K562 (cell line): ENCODE data around the gene SMAGP. TPM values are rescaled to one million over a fixed set of nuclear protein-coding genes. Genes with fewer than 3 reads are reported as not detected.
A peak's percentile ranks its signal among the peaks of the same experiment; 100 is the strongest.

ENCODE experiments used
- BRF1 ChIP-seq: IDR thresholded peaks from 3 replicates; pipeline ENCODE4 v1.6.1; 2011; ENCODE audit warnings: borderline replicate concordance, mild to moderate bottlenecking; ENCODE audit not compliant: insufficient read length; ENCODE audit errors: extremely low read depth
- BRF2 ChIP-seq: IDR thresholded peaks from 3 replicates; pipeline ENCODE4 v1.6.1; 2011; ENCODE audit warnings: borderline replicate concordance, mild to moderate bottlenecking; ENCODE audit not compliant: insufficient read length, insufficient read depth
- CBFA2T3 ChIP-seq: fragments of 450-650 bp; IDR thresholded peaks from 2 replicates; pipeline ENCODE4 v1.6.1; 2017
- CHD7 ChIP-seq: fragments of 200-600 bp; sonication (generic); IDR thresholded peaks from one replicate; pipeline ENCODE4 v1.6.1; 2012; ENCODE audit warnings: mild to moderate bottlenecking, low read depth, low read length, inconsistent platforms
- HLTF ChIP-seq: fragments of 450-650 bp; IDR thresholded peaks from 2 replicates; pipeline ENCODE4 v1.6.1; 2016
- KHSRP ChIP-seq: fragments of 450-650 bp; IDR thresholded peaks from 2 replicates; pipeline ENCODE4 v1.6.1; 2017
- MED1 ChIP-seq: sonication (generic); formaldehyde crosslinking; IDR thresholded peaks from 2 replicates; pipeline ENCODE4 v1.8.1; 2023; ENCODE audit warnings: missing genetic modification reagents, borderline replicate concordance
- NCOA4 ChIP-seq: fragments of 450-650 bp; IDR thresholded peaks from 2 replicates; pipeline ENCODE4 v1.6.1; 2018; ENCODE audit warnings: mild to moderate bottlenecking; ENCODE audit not compliant: partially characterized antibody
- OTX1 ChIP-seq: fragments of 450-650 bp; formaldehyde crosslinking; IDR thresholded peaks from 2 replicates; pipeline ENCODE4 v1.4.0; 2022; ENCODE audit warnings: mild to moderate bottlenecking
- PML ChIP-seq: IDR thresholded peaks from 2 replicates; pipeline ENCODE4 v1.6.1; 2012; ENCODE audit warnings: low read length, inconsistent platforms
- TBL1XR1 ChIP-seq, 2 experiments: IDR thresholded peaks; 2 replicates each; pipeline ENCODE4 v1.6.1; 2012; ENCODE audit warnings: improper control_type of control experiment in 2 of 2, low read length in 2 of 2, mild to moderate bottlenecking in 1 of 2
- ZC3H11A ChIP-seq: IDR thresholded peaks from 2 replicates; pipeline ENCODE4 v1.6.1; 2012; ENCODE audit warnings: low read depth, low read length, improper control_type of control experiment
- ZNF398 ChIP-seq: fragments of 250-450 bp; sonication (Bioruptor Pico); IDR thresholded peaks from 2 replicates; pipeline ENCODE4 v1.8.0; 2021; ENCODE audit warnings: moderate library complexity, mild to moderate bottlenecking, inconsistent platforms
- ZNF445 ChIP-seq: fragments of 250-450 bp; sonication (Bioruptor Pico); IDR thresholded peaks from 2 replicates; pipeline ENCODE4 v1.4.0; 2020; ENCODE audit warnings: low read depth, mild to moderate bottlenecking, moderate library complexity
- ZNF766 ChIP-seq: fragments of 200-800 bp; sonication (Bioruptor generic); conservative IDR thresholded peaks from 2 replicates; pipeline ENCODE4 v1.6.1; 2016; ENCODE audit warnings: missing genetic modification characterization, missing compliant biosample characterization
- polyA plus RNA-seq, 8 experiments: library from polyadenylated mRNA; depleted of rRNA in 4 of 8; stranded (reverse) in 5 of 8; unstranded in 3 of 8; fragments of >200 nt; fragmentation: Nextera tagmentation in 2 of 8; fragmentation: Illumina TruSeq in 1 of 8; extraction: Ambion mirVana in 2 of 8; extraction: Trizol in 1 of 8; gene quantifications; 2 replicates each; pipeline versions ENCODE4 v1.2.1 to v1.2.3, GENCODE V29; 2011 to 2014; ENCODE audit warnings: inconsistent platforms in 1 of 8, missing spikeins in 1 of 8
- total RNA-seq, 7 experiments: library from RNA; depleted of rRNA in 6 of 7; stranded (reverse); fragments of >200 nt in 6 of 7; fragmentation: Illumina TruSeq in 2 of 7; extraction: Trizol in 2 of 7; gene quantifications; 2 replicates each; pipeline versions ENCODE4 v1.2.1 to v1.2.3, GENCODE V29; 2011 to 2021; ENCODE audit warnings: low replicate concordance in 1 of 7

Gene SMAGP
- total and polyA plus RNA-seq, 9 of the 15 experiments (the other 6 are each of a cell fraction or from before 2014, with no cell fraction given), result 23.1 to 62.3 (median 29.9) TPM

DNA sequence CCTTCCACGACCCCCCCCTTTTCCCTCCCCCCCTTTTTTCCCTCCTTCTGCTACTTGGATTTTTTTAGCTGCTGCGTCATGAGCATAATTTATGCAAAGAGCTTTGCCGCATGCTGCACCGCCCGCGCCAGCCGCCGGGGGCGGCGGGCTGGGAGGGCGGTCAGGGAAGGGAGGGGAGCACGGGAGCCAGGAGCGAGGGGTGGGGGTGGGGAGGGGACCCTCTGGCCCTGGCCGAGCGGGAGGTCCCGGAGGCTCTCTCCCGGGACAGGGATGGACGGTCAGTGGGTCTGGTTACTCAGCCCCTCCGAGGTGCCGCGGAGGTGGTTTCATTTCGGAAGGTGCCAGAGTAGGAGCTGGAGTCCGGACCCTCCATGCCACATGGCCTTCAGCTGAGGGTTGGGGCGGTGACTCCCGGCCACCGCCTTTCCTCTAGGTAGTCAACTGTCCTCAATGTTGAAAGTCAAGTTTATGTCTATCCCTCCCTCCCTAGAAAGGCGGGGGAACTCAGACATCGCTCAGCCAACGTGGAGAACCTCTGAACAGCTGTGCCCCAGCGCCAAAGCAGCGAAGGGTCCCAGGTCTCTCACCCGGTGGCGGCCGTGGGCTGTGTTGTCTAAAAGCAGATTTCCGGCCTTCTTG, 52.1 kb downstream of the SMAGP start, which contains the start of gene POU6F1 (continued):
- no peak for TF ChIP-seq BRF2
- TF ChIP-seq CHD7, result no peak
- no peak for TF ChIP-seq TBL1XR1 (IDR thresholded peaks at IDR 0.05; ENCODE audit: low read length in 2 of 2)
- TF ChIP-seq MED1 (CRISPR knock-in tag), result no peak
- TF ChIP-seq ZC3H11A, result no peak
- peak; percentile 40; the same call in 1 of the 2 replicates for TF ChIP-seq ZNF766 (CRISPR knock-in tag)
- TF ChIP-seq BRF1, result no peak
- TF ChIP-seq ZNF445 (CRISPR knock-in tag), result no peak
- TF ChIP-seq CBFA2T3, result no peak
- no peak for TF ChIP-seq ZNF398 (CRISPR knock-in tag)
- TF ChIP-seq KHSRP, result no peak
- TF ChIP-seq PML, result 0 out of 2 replicates have a peak, but pooled peaks have one; percentile 19
- TF ChIP-seq HLTF, result no peak
- TF ChIP-seq OTX1 (CRISPR knock-in tag), result no peak
- no peak for TF ChIP-seq NCOA4
